Activated T-cell treated with anti-CD3 and anti-CD28 coated beads for 24 hours (primary cell): ENCODE measurements around the gene CDK5RAP2.

Experiments used
- DNase-seq: peaks from one replicate; pipeline ENCODE4 v3.0.0-alpha.2; 2020; ENCODE audit warnings: low read depth

Gene CDK5RAP2

DNA sequence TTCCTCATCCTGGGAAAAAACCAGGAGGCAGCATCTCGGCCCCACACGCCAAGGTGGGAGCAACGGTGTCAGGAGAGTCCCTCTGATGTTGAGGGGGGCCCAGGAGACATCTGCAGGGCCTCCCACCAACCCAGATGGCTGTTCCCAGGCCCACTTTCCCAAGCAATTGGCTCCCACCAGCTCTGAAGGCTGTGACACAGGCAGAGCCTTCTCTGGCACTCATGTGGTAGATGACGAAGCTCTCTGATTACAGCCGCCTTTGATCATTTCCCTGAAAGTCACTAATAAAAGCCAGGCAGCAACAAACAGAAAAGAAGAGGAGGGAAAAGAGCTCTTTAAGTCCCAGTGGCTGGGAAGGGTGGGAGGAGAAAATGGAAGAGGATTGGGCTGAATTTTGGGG, 226.5 kb downstream of the CDK5RAP2 start:
- DNase-seq: no peak

GRCh38 chr9:120351106-120351505, 228.9 kb downstream of the CDK5RAP2 start:
- no peak for DNase-seq

DNA sequence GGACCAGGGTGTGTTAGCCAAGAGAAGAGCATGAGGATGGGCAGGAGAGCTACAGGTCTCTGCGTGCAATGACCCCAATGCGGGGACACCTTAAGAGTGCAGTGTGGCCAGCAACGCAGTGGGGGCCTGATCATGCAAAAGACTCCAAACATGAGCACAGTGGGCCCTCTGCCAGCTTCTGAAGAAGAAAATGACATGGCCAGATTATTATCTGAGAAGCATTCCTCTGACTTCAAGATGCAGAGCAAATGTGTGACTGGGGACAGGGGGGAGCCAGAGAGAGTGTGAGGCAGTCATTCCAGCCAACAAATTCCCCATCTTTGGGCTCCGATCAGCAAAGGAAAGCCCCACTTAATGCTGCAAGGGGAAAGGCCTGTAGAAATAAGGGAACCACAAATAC, 229.4 kb downstream of the CDK5RAP2 start:
- no peak for DNase-seq

DNA sequence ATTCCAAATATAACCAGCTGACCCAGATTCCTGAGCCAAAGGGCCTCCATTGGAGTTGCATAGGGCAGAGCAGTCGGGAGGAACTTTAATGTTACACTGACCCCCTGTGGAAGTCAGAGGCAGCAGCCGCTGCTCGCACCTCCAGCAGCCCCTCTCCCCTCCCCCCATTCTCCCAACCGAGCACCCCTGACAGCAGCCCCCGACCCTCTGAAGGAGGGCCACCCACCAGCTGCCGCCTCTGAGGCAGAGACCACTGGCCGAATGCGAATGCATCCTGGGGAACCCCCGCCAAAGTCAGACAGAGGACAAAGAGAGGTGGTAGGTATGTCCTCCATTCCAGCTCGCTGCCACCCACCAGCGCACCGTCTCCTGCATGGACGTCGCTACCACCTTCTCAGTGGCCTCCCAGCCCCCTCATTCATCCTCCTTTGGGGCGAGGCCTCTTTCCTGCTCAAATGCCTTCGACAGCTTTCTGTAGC, 231.0 kb downstream of the CDK5RAP2 start:
- no peak for DNase-seq

DNA sequence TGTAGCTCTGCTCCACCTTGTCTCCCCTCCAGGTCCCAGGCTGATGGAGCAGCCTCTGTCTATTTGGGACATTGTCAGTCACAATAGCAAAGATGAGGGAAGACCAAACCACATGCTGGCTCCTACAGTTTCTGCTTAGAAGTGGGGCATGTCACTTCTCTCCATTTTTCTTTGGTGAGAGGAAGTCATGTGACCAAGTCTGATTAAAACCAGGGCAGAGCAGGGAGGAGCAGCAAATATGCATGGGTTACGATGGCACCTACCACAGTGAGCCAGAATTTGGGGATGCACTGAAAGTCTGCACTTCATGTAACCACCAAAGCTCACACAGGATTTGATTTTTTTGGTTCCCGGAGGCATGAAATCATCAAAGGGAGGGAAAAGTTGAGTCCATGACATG, 234.6 kb downstream of the CDK5RAP2 start:
- no peak for DNase-seq

DNA sequence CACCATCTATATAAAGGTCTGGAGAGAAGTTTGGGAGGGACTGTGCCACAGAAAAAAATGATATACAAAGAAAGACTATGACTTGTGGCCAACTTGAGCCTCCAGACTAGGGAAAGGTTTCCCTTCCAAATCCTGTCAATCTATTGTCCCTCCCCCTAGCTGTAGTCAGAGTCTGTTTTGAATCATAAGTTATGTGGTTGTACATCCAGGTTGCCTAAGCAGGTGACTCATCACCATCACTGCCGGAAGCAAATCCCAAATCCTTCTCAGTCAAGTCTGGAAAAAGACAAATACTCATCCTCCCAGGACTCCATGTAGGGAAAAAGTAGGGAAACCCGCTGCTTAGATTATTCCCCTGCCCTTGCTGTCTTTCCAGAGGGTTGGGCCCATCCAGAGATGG, 235.7 kb downstream of the CDK5RAP2 start:
- DNase-seq: no peak

DNA sequence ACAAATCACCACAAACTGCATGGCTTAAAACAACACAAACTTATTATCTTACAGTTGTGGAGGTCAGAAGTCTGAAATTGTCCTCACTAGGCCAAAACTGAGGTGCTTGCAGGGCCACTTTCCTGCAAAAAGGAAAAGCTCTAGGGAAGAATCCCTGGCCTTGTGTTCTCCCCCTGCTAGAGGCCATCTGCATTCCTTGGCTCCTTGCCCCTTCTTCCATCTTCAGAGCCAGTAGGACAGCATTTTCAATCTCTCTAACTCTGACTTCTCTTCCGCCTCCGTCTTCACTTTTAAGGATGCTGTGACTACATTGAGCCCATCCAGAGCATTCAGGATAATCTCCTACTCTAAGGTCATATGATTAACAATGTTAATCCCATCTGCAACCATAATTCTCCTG, 236.6 kb downstream of the CDK5RAP2 start:
- DNase-seq: no peak
